Vagina (tissue), 2 donors: ENCODE data around the gene CD5L.

Experiments used
- POLR2AphosphoS5 ChIP-seq, 2 donors: sonication (generic); formaldehyde crosslinking; IDR thresholded peaks; one replicate each; pipeline ENCODE4 v1.9.0; 2017; ENCODE audit warnings: antibody characterized with exemption in 2 of 2, mild to moderate bottlenecking in 2 of 2, low read depth in 1 of 2; ENCODE audit not compliant: insufficient read depth in 1 of 2
- TF ChIP-seq, protein P1 (sequence below), 3 experiments: fragments of 450-650 bp in 2 of 3; fragments of 200-600 bp in 1 of 3; sonication (generic) in 1 of 3; IDR thresholded peaks; one replicate each; pipeline ENCODE4 v1.5.1; 2017 to 2019; ENCODE audit warnings: antibody characterized with exemption in 3 of 3, mild to moderate bottlenecking in 2 of 3, moderate library complexity in 2 of 3

DNA sequence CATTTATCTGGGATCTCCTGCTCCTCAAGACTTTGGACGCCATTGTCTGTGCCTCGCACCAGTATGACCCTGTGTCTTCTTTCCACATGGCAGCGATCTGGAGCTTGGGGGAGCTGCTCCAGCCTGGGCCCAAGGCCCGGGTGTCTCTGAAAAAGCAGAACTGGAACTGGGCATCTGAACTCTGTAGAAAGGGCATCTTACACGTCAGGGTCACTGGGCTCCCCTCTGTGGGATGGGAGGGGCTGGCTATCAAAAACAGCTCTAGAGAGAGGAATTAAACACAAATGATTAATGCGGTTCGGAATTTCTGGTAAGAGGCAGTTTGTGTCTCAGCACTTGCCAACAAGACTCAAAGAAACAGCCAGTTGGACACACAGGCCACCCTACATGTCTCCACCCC, 37.8 kb downstream of the CD5L start:
- TF ChIP-seq, protein P1, sequence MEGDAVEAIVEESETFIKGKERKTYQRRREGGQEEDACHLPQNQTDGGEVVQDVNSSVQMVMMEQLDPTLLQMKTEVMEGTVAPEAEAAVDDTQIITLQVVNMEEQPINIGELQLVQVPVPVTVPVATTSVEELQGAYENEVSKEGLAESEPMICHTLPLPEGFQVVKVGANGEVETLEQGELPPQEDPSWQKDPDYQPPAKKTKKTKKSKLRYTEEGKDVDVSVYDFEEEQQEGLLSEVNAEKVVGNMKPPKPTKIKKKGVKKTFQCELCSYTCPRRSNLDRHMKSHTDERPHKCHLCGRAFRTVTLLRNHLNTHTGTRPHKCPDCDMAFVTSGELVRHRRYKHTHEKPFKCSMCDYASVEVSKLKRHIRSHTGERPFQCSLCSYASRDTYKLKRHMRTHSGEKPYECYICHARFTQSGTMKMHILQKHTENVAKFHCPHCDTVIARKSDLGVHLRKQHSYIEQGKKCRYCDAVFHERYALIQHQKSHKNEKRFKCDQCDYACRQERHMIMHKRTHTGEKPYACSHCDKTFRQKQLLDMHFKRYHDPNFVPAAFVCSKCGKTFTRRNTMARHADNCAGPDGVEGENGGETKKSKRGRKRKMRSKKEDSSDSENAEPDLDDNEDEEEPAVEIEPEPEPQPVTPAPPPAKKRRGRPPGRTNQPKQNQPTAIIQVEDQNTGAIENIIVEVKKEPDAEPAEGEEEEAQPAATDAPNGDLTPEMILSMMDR (IDR thresholded peaks at IDR 0.05) = no peak
- TF ChIP-seq POLR2AphosphoS5 (IDR thresholded peaks at IDR 0.05; ENCODE audit: insufficient read depth in 1 of 2, low read depth in 1 of 2) = no peak
